ENCODE results near the gene CCR9. TPM values are rescaled to one million over a fixed set of nuclear protein-coding genes. Genes with fewer than 3 reads are reported as not detected.

The CCR9 gene
- total RNA-seq, 1 donor from 2014 or later: not detected

DNA sequence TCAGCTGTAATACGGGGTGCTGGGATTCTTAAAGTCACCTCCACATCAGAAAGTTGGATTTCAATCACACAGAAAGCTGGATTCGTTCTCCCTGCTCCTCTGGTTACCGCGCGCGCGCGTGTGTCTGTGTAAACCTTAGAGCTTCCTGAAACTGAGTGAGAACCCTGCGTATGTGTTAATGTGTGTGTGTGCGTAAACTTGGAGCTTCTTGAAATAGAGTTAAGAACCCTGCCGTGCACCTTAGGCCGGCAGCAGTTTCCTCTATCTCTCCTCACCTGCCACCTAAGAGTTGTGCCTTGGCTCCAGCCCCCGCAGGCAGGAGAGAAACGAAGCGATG lies 45.0 kb upstream of the CCR9 start:
- Histone ChIP-seq H2AFZ (ENCODE audit: low read depth, low read length) (peak overlapping the region; percentile 89), H3K27me3 (ENCODE audit: insufficient read depth, low read length) (peaks cover 5% of the 10 kb centered on the region), H3K36me3 (ENCODE audit: insufficient read depth, low read length) (peaks cover 4% of the 10 kb centered on the region), H3K9ac (ENCODE audit: low read length) (peak overlapping the region; percentile 91), H3K9me3 (ENCODE audit: insufficient read depth, low read depth, low read length) (no peaks in the 10 kb centered on the region), H3K4me3 (ENCODE audit: insufficient read depth, low read depth, low read length) (peak overlapping the region; percentile 79), H3K4me1 (ENCODE audit: insufficient read depth, low read length) (peaks cover 4% of the 10 kb centered on the region), H3K4me2 (ENCODE audit: low read length) (peak overlapping the region; percentile 95), H3K79me2 (ENCODE audit: insufficient read depth, low read length) (no peaks in the 10 kb centered on the region), H3K27ac (ENCODE audit: low read depth, low read length) (peak overlapping the region; percentile 84), H4K20me1 (ENCODE audit: insufficient read depth, low read length) (no peaks in the 10 kb centered on the region)
- FAIRE-seq (no peak), DNase-seq (ENCODE audit: low read depth) (peak; percentile 25)
- Mint-ChIP-seq H3K9me3 (ENCODE audit: unreplicated experiment) (no peaks in the 10 kb centered on the region), H3K4me3 (ENCODE audit: unreplicated experiment) (peak overlapping the region; percentile 94), H3K4me1 (ENCODE audit: low read depth, unreplicated experiment) (peaks cover 8% of the 10 kb centered on the region), H3K27ac (ENCODE audit: unreplicated experiment) (peak overlapping the region; percentile 94), H3K27me3 (ENCODE audit: low read depth, unreplicated experiment) (peaks cover 18% of the 10 kb centered on the region), H3K36me3 (ENCODE audit: low read depth, unreplicated experiment) (peaks cover 4% of the 10 kb centered on the region)
- no peak for TF ChIP-seq CTCF (IDR thresholded peaks at IDR 0.05; ENCODE audit: insufficient read depth, low read depth, low read length)
- no peak for TF ChIP-seq EZH2 (IDR thresholded peaks at IDR 0.05; ENCODE audit: insufficient read depth, low read length)

GRCh38 chr3:45841757-45842491 lies 44.4 kb upstream of the CCR9 start, which contains the start of gene LZTFL1:
Gene LZTFL1, minus strand, starts transcription at chr3:45842119. Its CDS starts 128 bp downstream, at chr3:45841991.
- TF ChIP-seq CTCF (IDR thresholded peaks at IDR 0.05; ENCODE audit: insufficient read depth, low read depth, low read length) (no peak), EZH2 (IDR thresholded peaks at IDR 0.05; ENCODE audit: insufficient read depth, low read length) (no peak)
- Histone ChIP-seq H3K36me3 (ENCODE audit: insufficient read depth, low read length) (no peaks in the 10 kb centered on the region), H3K27me3 (ENCODE audit: insufficient read depth, low read length) (peaks cover 7% of the 10 kb centered on the region), H3K4me1 (ENCODE audit: insufficient read depth, low read length) (peaks cover 4% of the 10 kb centered on the region), H3K4me2 (ENCODE audit: low read length) (peak within 1 kb of the TSS; percentile 95), H3K27ac (ENCODE audit: low read depth, low read length) (peak within 1 kb of the TSS; percentile 84), H3K9me3 (ENCODE audit: insufficient read depth, low read depth, low read length) (no peaks in the 10 kb centered on the region), H3K4me3 (ENCODE audit: insufficient read depth, low read depth, low read length) (peak within 1 kb of the TSS; percentile 79), H4K20me1 (ENCODE audit: insufficient read depth, low read length) (no peaks in the 10 kb centered on the region), H2AFZ (ENCODE audit: low read depth, low read length) (peak within 1 kb of the TSS; percentile 89), H3K9ac (ENCODE audit: low read length) (peak within 1 kb of the TSS; percentile 91), H3K79me2 (ENCODE audit: insufficient read depth, low read length) (no peaks in the 10 kb centered on the region)
- Mint-ChIP-seq H3K4me3 (ENCODE audit: unreplicated experiment) (peak within 1 kb of the TSS; percentile 94), H3K4me1 (ENCODE audit: low read depth, unreplicated experiment) (peaks cover 8% of the 10 kb centered on the region), H3K27me3 (ENCODE audit: low read depth, unreplicated experiment) (peaks cover 22% of the 10 kb centered on the region), H3K27ac (ENCODE audit: unreplicated experiment) (peak within 1 kb of the TSS; percentile 94), H3K36me3 (ENCODE audit: low read depth, unreplicated experiment) (peaks cover 2% of the 10 kb centered on the region), H3K9me3 (ENCODE audit: unreplicated experiment) (no peaks in the 10 kb centered on the region)
- DNase-seq (ENCODE audit: low read depth) (peak; percentile 96), FAIRE-seq (peak; percentile 94)

All from astrocyte (in vitro differentiated cells and primary cell).